Stimulated activated CD4-positive, alpha-beta T cell treated with anti-CD3 and anti-CD28 coated beads, TNF-alpha, amount 100 ng/mL, for 4 hours (primary cell): ENCODE results near the gene PKD1L1.
"Not testable (repeated sequence)": the region's sequence is repeated elsewhere in the genome, so short reads cannot be mapped to it uniquely, and the experiment has no call there.

Source experiments
- DNase-seq, 3 experiments: peaks; one replicate each; pipeline ENCODE4 v3.0.0-alpha.2; 2020; ENCODE audit warnings: low read depth in 3 of 3

The PKD1L1 gene

GRCh38 chr7:47956220-47956619 is 8.0 kb upstream of the PKD1L1 start:
- DNase-seq = no peak

- no peak for DNase-seq
These were observed 6.1 kb upstream of the PKD1L1 start for GRCh38 chr7:47954231-47954911.

- DNase-seq = no peak
These were observed 5.6 kb upstream of the PKD1L1 start for GRCh38 chr7:47953822-47954221.

- DNase-seq = no peak
These were observed 4.0 kb upstream of the PKD1L1 start for GRCh38 chr7:47952224-47952623.

- DNase-seq = no peak
These were observed 3.1 kb upstream of the PKD1L1 start for GRCh38 chr7:47951374-47951773.

GRCh38 chr7:47950714-47951113 is 2.4 kb upstream of the PKD1L1 start:
- DNase-seq = no peak

GRCh38 chr7:47949703-47950102 is 1.4 kb upstream of the PKD1L1 start:
- no peak for DNase-seq

GRCh38 chr7:47947355-47947749 is 914 bp downstream of the PKD1L1 start:
- no peak for DNase-seq

- no peak for DNase-seq
These were observed 1.5 kb downstream of the PKD1L1 start for GRCh38 chr7:47946581-47947354.

- peak; percentile 46 to 56 (median 54) for DNase-seq
These were observed 2.8 kb downstream of the PKD1L1 start for GRCh38 chr7:47945261-47946015.

GRCh38 chr7:47944536-47945260 is 3.6 kb downstream of the PKD1L1 start:
- DNase-seq = no peak

GRCh38 chr7:47943676-47944474 is 4.4 kb downstream of the PKD1L1 start:
- no peak for DNase-seq

GRCh38 chr7:47942651-47943050 is 5.6 kb downstream of the PKD1L1 start:
- not testable (repeated sequence) for DNase-seq

GRCh38 chr7:47942132-47942531 is 6.1 kb downstream of the PKD1L1 start:
- DNase-seq = no peak

GRCh38 chr7:47941136-47941844 is 7.0 kb downstream of the PKD1L1 start:
- no peak for DNase-seq

- no peak for DNase-seq
These were observed 7.9 kb downstream of the PKD1L1 start for GRCh38 chr7:47940088-47941013.

- DNase-seq = no peak
These were observed 8.7 kb downstream of the PKD1L1 start for GRCh38 chr7:47939425-47940036.

- no peak for DNase-seq
These were observed 9.6 kb downstream of the PKD1L1 start for GRCh38 chr7:47938574-47939165.
